Choroid plexus epithelial cell (primary cell): Measurements from ENCODE around the gene PTGER3.

ENCODE experiments used
- DNase-seq: peaks from one replicate; pipeline ENCODE4 v3.0.0-alpha.2; 2010; ENCODE audit warnings: low read depth
- H3K4me3 ChIP-seq: 2 replicates; pipeline ENCODE4 v1.5.1; 2011; ENCODE audit warnings: low read depth, mild to moderate bottlenecking, control low read depth, low read length, moderate library complexity
- TF ChIP-seq, protein P1 (sequence below): conservative IDR thresholded peaks from 2 replicates; pipeline ENCODE4 v1.5.1; 2011; ENCODE audit warnings: low read depth, mild to moderate bottlenecking, control low read depth, inconsistent platforms, low read length, moderate library complexity

Gene PTGER3

GRCh38 chr1:71030026-71030425, 17.6 kb downstream of the PTGER3 start:
- TF ChIP-seq, protein P1, sequence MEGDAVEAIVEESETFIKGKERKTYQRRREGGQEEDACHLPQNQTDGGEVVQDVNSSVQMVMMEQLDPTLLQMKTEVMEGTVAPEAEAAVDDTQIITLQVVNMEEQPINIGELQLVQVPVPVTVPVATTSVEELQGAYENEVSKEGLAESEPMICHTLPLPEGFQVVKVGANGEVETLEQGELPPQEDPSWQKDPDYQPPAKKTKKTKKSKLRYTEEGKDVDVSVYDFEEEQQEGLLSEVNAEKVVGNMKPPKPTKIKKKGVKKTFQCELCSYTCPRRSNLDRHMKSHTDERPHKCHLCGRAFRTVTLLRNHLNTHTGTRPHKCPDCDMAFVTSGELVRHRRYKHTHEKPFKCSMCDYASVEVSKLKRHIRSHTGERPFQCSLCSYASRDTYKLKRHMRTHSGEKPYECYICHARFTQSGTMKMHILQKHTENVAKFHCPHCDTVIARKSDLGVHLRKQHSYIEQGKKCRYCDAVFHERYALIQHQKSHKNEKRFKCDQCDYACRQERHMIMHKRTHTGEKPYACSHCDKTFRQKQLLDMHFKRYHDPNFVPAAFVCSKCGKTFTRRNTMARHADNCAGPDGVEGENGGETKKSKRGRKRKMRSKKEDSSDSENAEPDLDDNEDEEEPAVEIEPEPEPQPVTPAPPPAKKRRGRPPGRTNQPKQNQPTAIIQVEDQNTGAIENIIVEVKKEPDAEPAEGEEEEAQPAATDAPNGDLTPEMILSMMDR: no peak
- DNase-seq: no peak
- H3K4me3 ChIP-seq: no peak overlapping the region

GRCh38 chr1:71028981-71029380, 18.6 kb downstream of the PTGER3 start:
- H3K4me3 ChIP-seq: no peak overlapping the region
- no peak for DNase-seq
- TF ChIP-seq, protein P1: no peak

DNA sequence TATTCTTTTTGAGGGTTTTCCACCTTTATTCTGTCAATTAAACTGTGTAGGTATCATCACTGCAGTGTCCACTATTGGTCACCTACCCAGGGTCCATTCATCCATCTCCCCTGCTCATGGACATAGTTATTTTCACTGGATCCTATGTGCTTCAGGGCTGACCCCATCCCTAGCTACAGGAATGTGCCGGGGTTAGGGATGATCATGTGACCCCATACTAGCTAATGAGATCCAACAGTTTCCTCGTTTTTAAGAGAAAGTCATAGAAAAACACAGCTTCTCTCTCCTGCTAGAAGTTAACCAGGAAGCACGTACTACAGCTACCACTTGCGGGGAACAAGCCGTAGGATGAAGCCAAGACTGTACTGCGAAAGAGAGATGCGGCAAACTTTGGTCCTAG, 19.6 kb downstream of the PTGER3 start:
- no peak overlapping the region for H3K4me3 ChIP-seq
- no peak for DNase-seq

GRCh38 chr1:71026093-71026492, 21.5 kb downstream of the PTGER3 start:
- TF ChIP-seq, protein P1: no peak
- H3K4me3 ChIP-seq: no peak overlapping the region
- DNase-seq: no peak

More for the DNA sequence above, 19.6 kb downstream of the PTGER3 start:
- TF ChIP-seq, protein P1: no peak

DNA sequence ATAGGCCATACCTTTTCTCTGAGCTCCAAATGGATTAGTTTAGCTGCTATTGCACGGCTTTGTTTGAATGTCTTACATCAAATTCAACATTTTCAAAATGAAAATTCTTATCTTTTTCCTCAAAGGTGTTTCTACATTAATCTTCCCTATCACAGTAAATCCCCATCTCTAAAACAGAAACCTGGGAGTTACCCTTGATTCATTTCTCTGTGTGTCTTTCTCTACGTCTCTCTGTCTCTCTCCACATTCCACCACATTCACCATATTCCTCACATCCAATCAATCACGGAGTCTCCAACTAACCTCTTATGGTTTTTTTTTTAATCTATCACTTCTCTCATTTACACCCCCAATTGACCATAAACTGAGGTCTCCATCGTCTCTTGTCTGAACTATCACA, 24.1 kb downstream of the PTGER3 start:
- H3K4me3 ChIP-seq: no peak overlapping the region
- DNase-seq: no peak
- TF ChIP-seq, protein P1: no peak

DNA sequence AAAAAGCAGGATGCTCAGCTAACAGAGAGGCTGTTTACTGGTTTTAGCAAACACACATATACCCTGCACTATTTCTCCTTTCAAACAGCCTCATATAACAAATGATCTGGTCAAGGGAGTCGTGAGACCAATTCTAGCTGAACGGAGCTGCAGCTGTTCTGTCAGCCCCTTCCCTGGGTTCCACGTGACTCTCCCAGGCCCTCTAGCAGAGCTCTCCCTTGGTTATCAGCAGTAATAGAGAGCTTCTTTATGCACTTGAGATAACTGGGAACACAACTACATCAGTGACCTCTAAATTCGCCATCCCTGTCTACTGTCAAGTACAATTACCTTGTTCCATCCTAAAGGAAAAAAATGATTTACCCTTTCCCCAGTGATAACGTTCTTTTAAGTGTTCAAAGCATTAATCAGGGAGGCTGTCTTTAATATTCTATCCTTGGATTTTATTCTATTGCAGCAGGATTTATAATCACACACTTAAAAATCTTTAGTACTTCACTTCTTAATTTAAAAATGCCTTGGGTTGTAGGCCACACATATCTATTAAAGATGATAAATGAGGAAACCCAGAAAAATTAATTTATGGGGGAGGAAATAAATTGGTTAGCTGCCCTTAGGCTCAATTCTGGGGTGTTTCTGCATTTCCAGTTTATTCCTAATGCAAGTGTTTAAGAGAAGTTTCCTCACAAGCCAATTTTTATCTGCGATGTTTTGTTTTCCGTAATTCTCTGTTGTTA, 28.2 kb downstream of the PTGER3 start:
- H3K4me3 ChIP-seq: no peak overlapping the region
- TF ChIP-seq, protein P1: no peak

DNA sequence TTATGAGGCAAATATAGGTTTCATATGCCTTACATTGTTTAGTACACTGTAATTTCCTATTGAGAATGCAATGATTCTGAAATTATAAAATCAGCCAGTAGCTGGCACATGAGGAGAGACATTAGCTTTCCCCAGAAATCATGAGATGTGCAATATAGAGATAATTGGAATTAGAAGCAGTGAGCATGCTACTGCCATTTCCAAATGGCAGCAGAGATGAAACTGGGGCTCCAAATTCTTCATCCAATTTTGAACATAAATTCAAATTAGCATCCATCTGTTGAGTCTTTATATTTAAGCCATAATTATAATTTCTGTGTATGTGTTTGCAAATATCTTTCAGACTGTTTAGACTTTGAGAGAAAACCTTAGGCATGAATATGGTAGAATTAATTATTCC, 28.8 kb downstream of the PTGER3 start:
- no peak for DNase-seq
- H3K4me3 ChIP-seq: no peak overlapping the region
- TF ChIP-seq, protein P1: no peak

More for the DNA sequence above, 28.2 kb downstream of the PTGER3 start:
- no peak for DNase-seq
